AG04449 (cell line): ENCODE measurements around the gene CD46.

Experiments
- CTCF ChIA-PET: fragments of 350-600 bp; formaldehyde crosslinking; extraction: SDS; loops from one replicate; lab custom pipeline; 2021; ENCODE audit warnings: antibody characterized with exemption; lab: Yijun Ruan, JAX
- POLR2A ChIA-PET: fragments of 400-600, 350-600 bp; formaldehyde crosslinking; extraction: SDS; loops from one replicate; lab custom pipeline; 2020; ENCODE audit warnings: antibody characterized with exemption, inconsistent platforms; lab: Yijun Ruan, JAX
- DNase-seq: peaks from one replicate; pipeline ENCODE4 v3.0.0-alpha.2; 2010; ENCODE audit warnings: low read depth, low spot score
- H3K4me3 ChIP-seq: 2 replicates; pipeline ENCODE4 v1.5.1; 2011; ENCODE audit warnings: low read depth, mild to moderate bottlenecking, control low read depth, low read length
- TF ChIP-seq, protein P1 (sequence below): IDR thresholded peaks from one replicate; pipeline ENCODE4 v1.5.1; 2011; ENCODE audit warnings: mild to moderate bottlenecking, moderate library complexity, low read length, control low read depth, inconsistent platforms; ENCODE audit not compliant: insufficient read depth; ENCODE audit errors: missing control alignments

The CD46 gene

DNA sequence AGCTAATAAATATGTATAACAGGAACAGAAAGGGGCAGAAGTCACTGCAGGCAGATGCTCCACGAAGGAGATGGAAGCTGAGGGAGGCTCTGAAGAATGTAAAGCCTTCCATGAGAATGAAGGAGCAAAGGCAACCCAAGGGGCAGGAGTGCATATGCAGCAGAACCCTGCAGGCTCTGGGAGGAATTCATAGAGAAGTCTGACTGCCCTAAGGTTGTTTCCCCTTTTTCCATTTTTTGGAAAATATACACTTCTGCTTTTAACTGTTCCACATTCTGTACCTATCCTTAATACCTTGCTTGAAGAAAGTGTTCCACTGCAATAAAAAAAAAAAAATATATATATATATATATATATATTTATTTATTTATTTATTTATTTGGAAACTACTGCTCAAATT lies 89.4 kb downstream of the CD46 start:
- no peak overlapping the region for H3K4me3 ChIP-seq
- POLR2A ChIA-PET, result no interaction called here
- TF ChIP-seq, protein P1, sequence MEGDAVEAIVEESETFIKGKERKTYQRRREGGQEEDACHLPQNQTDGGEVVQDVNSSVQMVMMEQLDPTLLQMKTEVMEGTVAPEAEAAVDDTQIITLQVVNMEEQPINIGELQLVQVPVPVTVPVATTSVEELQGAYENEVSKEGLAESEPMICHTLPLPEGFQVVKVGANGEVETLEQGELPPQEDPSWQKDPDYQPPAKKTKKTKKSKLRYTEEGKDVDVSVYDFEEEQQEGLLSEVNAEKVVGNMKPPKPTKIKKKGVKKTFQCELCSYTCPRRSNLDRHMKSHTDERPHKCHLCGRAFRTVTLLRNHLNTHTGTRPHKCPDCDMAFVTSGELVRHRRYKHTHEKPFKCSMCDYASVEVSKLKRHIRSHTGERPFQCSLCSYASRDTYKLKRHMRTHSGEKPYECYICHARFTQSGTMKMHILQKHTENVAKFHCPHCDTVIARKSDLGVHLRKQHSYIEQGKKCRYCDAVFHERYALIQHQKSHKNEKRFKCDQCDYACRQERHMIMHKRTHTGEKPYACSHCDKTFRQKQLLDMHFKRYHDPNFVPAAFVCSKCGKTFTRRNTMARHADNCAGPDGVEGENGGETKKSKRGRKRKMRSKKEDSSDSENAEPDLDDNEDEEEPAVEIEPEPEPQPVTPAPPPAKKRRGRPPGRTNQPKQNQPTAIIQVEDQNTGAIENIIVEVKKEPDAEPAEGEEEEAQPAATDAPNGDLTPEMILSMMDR, result no peak
- DNase-seq, result no peak
- CTCF ChIA-PET, result interaction anchor here (0.8 to 26.9 kb wide), 6 partner anchors 13 to 122 kb away, joined by 3 to 547 read pairs (median 7); no protein-coding TSS in a partner anchor

DNA sequence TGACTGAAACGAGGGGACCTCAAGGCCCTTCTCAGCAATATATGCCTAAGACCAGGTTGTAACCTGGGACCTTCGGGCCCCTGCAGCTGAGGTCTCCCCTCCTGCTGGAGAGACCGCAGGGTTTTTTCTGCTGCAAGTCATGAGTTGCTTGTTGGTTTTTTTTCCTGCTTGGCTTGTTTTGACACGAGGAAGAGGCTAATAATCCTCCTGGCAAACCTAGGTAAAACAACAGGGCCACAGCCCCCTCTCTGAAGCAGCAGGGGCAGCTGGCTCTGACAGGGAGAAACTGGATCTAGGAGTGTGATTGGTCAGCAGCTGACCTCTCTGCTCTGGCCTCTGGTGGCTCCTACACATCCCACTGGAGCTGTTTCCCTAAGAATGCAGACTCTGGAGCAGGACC lies 90.0 kb downstream of the CD46 start:
- no peak overlapping the region for H3K4me3 ChIP-seq
- POLR2A ChIA-PET, result no interaction called here
- TF ChIP-seq, protein P1, result no peak
- CTCF ChIA-PET, result interaction anchor here (1.4 to 26.9 kb wide), 4 partner anchors 14 to 43 kb away, joined by 6 to 547 read pairs (median 43); no protein-coding TSS in a partner anchor
- no peak for DNase-seq

DNA sequence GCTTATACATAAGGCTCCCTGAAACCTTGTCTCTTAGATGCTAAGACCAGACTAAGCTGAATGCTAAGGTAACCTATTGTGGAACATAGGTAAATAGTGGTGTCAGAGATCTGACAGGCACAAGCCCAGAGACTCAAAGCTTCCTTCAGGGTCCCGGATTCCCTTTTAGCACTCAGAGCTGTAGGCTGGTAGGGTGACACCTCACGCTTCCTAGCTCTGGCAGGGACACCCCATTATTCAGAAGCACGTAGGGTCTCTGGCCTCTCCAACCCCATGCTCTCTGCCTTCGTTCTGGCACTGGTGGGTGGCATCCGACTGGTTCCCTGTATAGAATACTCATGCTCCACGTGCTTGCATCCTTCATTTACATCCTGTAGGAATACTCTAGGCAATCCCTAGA lies 90.7 kb downstream of the CD46 start:
- CTCF ChIA-PET, result interaction anchor here (1.4 to 26.9 kb wide), 3 partner anchors 14 to 20 kb away, joined by 6 to 547 read pairs (median 78); no protein-coding TSS in a partner anchor
- TF ChIP-seq, protein P1, result no peak
- H3K4me3 ChIP-seq, result no peak overlapping the region
- POLR2A ChIA-PET, result no interaction called here
- DNase-seq, result no peak

DNA sequence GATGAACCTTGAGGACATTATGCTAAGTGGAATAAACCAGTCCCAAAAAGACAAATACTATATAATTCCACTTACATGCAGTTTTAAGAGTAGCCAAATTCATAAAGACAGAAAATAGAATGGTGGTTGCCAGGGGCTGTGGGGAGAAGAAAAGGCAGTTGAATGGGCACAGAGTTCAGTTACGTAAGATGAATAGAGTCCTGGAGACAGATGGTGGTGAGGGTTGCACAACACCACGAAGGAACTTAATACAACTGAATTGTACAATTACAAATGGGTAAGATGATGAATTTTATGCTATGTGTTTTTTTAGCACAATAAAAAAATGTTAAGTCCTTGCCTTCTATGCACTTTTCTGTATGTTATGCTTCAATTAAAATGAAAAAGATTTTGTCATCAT lies 92.5 kb downstream of the CD46 start:
- DNase-seq, result no peak
- ChIA-PET POLR2A (no interaction called here), CTCF (no interaction called here)
- H3K4me3 ChIP-seq, result no peak overlapping the region
- TF ChIP-seq, protein P1, result no peak
